Peyer's patch (tissue), 4 donors: Measurements from ENCODE around the gene NXPH1.

Experiments used
- POLR2A ChIP-seq, 2 donors: fragments of 450-650 bp; IDR thresholded peaks; one replicate each; pipeline ENCODE4 v1.5.1; 2017; ENCODE audit warnings: antibody characterized with exemption in 2 of 2, mild to moderate bottlenecking in 2 of 2, moderate library complexity in 2 of 2
- TF ChIP-seq, protein P1 (sequence below), 6 experiments: fragments of 450-650 bp in 4 of 6; fragments of 200-600 bp in 2 of 6; sonication (generic) in 1 of 6; IDR thresholded peaks; one replicate each; pipeline ENCODE4 v1.5.1; 2017 to 2019; ENCODE audit warnings: antibody characterized with exemption in 6 of 6, mild to moderate bottlenecking in 3 of 6, moderate library complexity in 1 of 6

DNA sequence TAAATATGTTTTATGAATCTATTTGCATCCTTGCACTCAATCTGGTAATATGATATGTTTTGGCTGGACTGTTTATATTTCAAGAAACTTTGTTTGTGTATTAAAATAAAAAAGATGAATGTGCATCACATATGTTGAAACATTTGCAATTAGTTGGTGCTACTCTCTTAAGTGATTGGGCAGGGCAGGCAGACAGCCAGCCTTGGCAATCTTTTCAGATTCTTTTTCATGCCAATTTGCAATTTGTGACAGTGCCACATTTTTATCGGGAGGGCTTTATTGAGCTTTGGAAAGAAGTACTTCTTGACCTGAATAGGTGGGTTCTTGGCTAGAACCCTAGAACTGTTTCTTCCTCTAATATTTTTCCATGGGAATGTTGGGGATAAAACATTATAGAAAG is 152.2 kb downstream of the NXPH1 start:
- TF ChIP-seq, protein P1, sequence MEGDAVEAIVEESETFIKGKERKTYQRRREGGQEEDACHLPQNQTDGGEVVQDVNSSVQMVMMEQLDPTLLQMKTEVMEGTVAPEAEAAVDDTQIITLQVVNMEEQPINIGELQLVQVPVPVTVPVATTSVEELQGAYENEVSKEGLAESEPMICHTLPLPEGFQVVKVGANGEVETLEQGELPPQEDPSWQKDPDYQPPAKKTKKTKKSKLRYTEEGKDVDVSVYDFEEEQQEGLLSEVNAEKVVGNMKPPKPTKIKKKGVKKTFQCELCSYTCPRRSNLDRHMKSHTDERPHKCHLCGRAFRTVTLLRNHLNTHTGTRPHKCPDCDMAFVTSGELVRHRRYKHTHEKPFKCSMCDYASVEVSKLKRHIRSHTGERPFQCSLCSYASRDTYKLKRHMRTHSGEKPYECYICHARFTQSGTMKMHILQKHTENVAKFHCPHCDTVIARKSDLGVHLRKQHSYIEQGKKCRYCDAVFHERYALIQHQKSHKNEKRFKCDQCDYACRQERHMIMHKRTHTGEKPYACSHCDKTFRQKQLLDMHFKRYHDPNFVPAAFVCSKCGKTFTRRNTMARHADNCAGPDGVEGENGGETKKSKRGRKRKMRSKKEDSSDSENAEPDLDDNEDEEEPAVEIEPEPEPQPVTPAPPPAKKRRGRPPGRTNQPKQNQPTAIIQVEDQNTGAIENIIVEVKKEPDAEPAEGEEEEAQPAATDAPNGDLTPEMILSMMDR (IDR thresholded peaks at IDR 0.05) = no peak
- no peak for TF ChIP-seq POLR2A (IDR thresholded peaks at IDR 0.05)
